Left lung (tissue), 10 donors: ENCODE measurements around the gene SMC3. TPM values are rescaled to one million over a fixed set of nuclear protein-coding genes. Genes with fewer than 3 reads are reported as not detected.

Source experiments
- ATAC-seq: fragments of 200-7000 bp; cut with Tn5 transposase; one replicate; pipeline ENCODE4 v1.9.1; 2020; ENCODE audit warnings: moderate library complexity
- DNase-seq, 4 donors: peaks; one replicate each; pipeline ENCODE4 v3.0.0-alpha.2; 2013 to 2020
- H3K27ac ChIP-seq, 2 donors: fragments of 200-600 bp; sonication (generic) in 1 of 2; one replicate each; pipeline versions ENCODE4 v1.5.0 to v1.8.0; 2020 to 2021
- H3K27me3 ChIP-seq, 2 donors: fragments of 200-600 bp; sonication (generic) in 1 of 2; one replicate each; pipeline versions ENCODE4 v1.5.0 to v1.8.0; 2020 to 2021
- H3K36me3 ChIP-seq, 2 donors: fragments of 200-600 bp; sonication (generic) in 1 of 2; one replicate each; pipeline versions ENCODE4 v1.5.0 to v1.8.0; 2020 to 2021
- H3K4me1 ChIP-seq, 2 donors: fragments of 200-600 bp; one replicate each; pipeline ENCODE4 v1.8.0; 2021
- H3K4me3 ChIP-seq, 2 donors: fragments of 200-600 bp; sonication (generic) in 1 of 2; one replicate each; pipeline versions ENCODE4 v1.5.0 to v1.8.0; 2020 to 2021; ENCODE audit warnings: mild to moderate bottlenecking in 1 of 2
- H3K9me3 ChIP-seq, 2 donors: fragments of 200-600 bp; sonication (generic) in 1 of 2; one replicate each; pipeline versions ENCODE4 v1.5.0 to v1.8.0; 2020 to 2021
- CTCF ChIP-seq, 2 donors: fragments of 200-600 bp; sonication (generic) in 1 of 2; IDR thresholded peaks; one replicate each; pipeline versions ENCODE4 v1.5.0 to v1.8.0; 2021; ENCODE audit warnings: antibody characterized with exemption in 2 of 2
- intact Hi-C, 2 donors: fragments of 100-400 bp; cut with DNase I; formaldehyde crosslinking; loops; one replicate each; pipeline versions ENCODE4 v1.11.2 to v1.14.2; 2022
- polyA plus RNA-seq, 6 donors: library from polyadenylated mRNA; unstranded; fragments of 120-200 nt; gene quantifications; one replicate each; pipeline ENCODE4 v1.2.1, GENCODE V29; 2013; ENCODE audit not compliant: insufficient read length in 6 of 6
- total RNA-seq, 2 donors: library from RNA; stranded (reverse); fragmentation: NEBNext Ultra II Directional; extraction: Animal tissue kit (Norgen Biotek cat#: 25700); gene quantifications; one replicate each; pipeline ENCODE4 v1.2.1, GENCODE V29; 2021
- donor health status: DM: no; HTN: yes; CAD: no.
- donor health status: DM: no; HTN: no; CAD: no.

SMC3 gene
- total and polyA plus RNA-seq, 8 donors, result 26.6 to 94.4 (median 77.6) TPM

GRCh38 chr10:110561292-110561691 lies 6.2 kb upstream of the SMC3 start:
- no peak overlapping the region for H3K4me3 ChIP-seq
- no peaks in the 10 kb centered on the region for H3K36me3 ChIP-seq
- no peak overlapping the region for H3K27ac ChIP-seq
- no peak for DNase-seq
- no peak for TF ChIP-seq CTCF (IDR thresholded peaks at IDR 0.05)
- ATAC-seq, result no peak
- no peaks in the 10 kb centered on the region for H3K27me3 ChIP-seq
- intact Hi-C loops, result no loop called here
- H3K4me1 ChIP-seq, result peaks cover 0 to 2% of the 10 kb centered on the region in 2 donors
- no peaks in the 10 kb centered on the region for H3K9me3 ChIP-seq

- no peak overlapping the region for H3K4me3 ChIP-seq
- no peak overlapping the region for H3K27ac ChIP-seq
- H3K4me1 ChIP-seq, result peaks cover 4 to 10% of the 10 kb centered on the region in 2 donors
- DNase-seq (no peak), ATAC-seq (no peak)
- intact Hi-C loops, result no loop called here
- H3K9me3 ChIP-seq, result no peaks in the 10 kb centered on the region
- no peaks in the 10 kb centered on the region for H3K27me3 ChIP-seq
- TF ChIP-seq CTCF (IDR thresholded peaks at IDR 0.05), result no peak
- H3K36me3 ChIP-seq, result no peaks in the 10 kb centered on the region
Measured at GRCh38 chr10:110562348-110562747, 5.1 kb upstream of the SMC3 start.

- Histone ChIP-seq H3K4me3 (no peak overlapping the region), H3K27me3 (no peaks in the 10 kb centered on the region), H3K4me1 (peaks cover 4 to 10% of the 10 kb centered on the region in 2 donors), H3K27ac (no peak overlapping the region), H3K9me3 (no peaks in the 10 kb centered on the region), H3K36me3 (no peaks in the 10 kb centered on the region)
- TF ChIP-seq CTCF (IDR thresholded peaks at IDR 0.05), result no peak
- ATAC-seq (no peak), DNase-seq (no peak)
- intact Hi-C loops, result no loop called here
Measured at GRCh38 chr10:110563132-110563531, 4.4 kb upstream of the SMC3 start.

GRCh38 chr10:110566472-110567200 lies 859 bp upstream of the SMC3 start:
- peaks cover 4 to 40% of the 10 kb centered on the region in 2 donors for H3K4me1 ChIP-seq
- H3K9me3 ChIP-seq, result no peaks in the 10 kb centered on the region
- ATAC-seq (no peak), DNase-seq (no peak)
- peak overlapping the region; percentile 84 to 90 for H3K27ac ChIP-seq
- H3K27me3 ChIP-seq, result no peaks in the 10 kb centered on the region
- no peaks in the 10 kb centered on the region for H3K36me3 ChIP-seq
- TF ChIP-seq CTCF (IDR thresholded peaks at IDR 0.05), result no peak
- peak overlapping the region; percentile 92 to 100 for H3K4me3 ChIP-seq
- intact Hi-C loops, result no loop called here

- TF ChIP-seq CTCF (IDR thresholded peaks at IDR 0.05), result no peak
- ATAC-seq, result peak; percentile 69
- intact Hi-C loops, result no loop called here
- no peaks in the 10 kb centered on the region for H3K9me3 ChIP-seq
- peak in 2 of 4 donors; percentile 38 to 39 for DNase-seq
- no peaks in the 10 kb centered on the region for H3K36me3 ChIP-seq
- H3K4me3 ChIP-seq, result peak overlapping the region; percentile 92 to 100
- H3K4me1 ChIP-seq, result peaks cover 4 to 48% of the 10 kb centered on the region in 2 donors
- H3K27ac ChIP-seq, result peak overlapping the region; percentile 84 to 90
- no peaks in the 10 kb centered on the region for H3K27me3 ChIP-seq
Measured at GRCh38 chr10:110568055-110568735, 700 bp downstream of the SMC3 start.
